Measurements from ENCODE around the gene KIF15.

KIF15 gene

DNA sequence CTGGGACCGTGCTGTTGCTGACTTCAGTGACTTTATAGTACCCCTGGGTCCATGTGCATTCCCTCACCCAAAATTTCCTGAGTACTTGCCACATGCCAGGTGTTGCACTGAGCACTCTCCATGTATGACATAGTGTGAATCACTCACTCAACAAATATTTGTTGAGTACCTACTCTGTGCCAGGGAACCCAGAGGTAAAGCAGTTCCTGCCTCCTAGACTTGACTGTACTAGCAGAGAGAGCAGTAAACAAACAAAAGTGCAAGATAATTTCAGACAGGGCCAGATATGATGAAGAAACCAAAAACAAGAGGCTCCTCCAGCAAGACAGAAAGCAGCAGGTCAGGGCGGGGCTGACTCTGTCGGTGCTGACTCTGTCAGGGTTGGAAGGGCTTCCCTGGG lies 125.0 kb downstream of the KIF15 start:
- no peaks in the 10 kb centered on the region for H3K27me3 ChIP-seq (ENCODE audit: insufficient read depth, low read length)
- no peak overlapping the region for H3K4me3 ChIP-seq (ENCODE audit: low read length)
- no peak overlapping the region for H3K9ac ChIP-seq (ENCODE audit: low read depth, low read length)
- no peak overlapping the region for H3K27ac ChIP-seq (ENCODE audit: low read length)
- peaks cover 15% of the 10 kb centered on the region for H3K4me1 ChIP-seq (ENCODE audit: insufficient read depth, low read length)
- no peaks in the 10 kb centered on the region for H3K36me3 ChIP-seq (ENCODE audit: insufficient read depth, low read depth, low read length)
- no peaks in the 10 kb centered on the region; the same call in 1 of the 2 replicates for H3K9me3 ChIP-seq (ENCODE audit: insufficient read depth, low read depth, low read length)

DNA sequence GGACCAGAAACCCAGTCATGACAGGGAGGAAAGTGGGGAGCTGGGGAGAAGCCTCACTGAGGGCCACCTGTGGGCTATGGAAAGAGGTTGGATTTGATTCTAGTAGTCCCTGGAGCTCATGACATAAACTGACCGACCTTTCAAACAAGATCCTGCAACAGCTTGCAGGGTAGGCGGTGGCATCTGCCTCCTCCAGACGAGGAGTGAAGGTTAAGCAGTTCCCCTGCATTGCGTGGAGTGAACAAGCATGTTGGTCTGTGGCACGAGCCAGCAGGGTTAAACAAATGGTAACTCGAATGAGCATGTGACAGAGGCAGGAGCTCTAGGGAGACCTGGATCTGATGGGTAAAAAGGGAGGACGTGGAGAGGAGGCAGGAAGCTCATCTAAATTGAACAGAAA lies 125.5 kb downstream of the KIF15 start:
- Histone ChIP-seq H3K36me3 (ENCODE audit: insufficient read depth, low read depth, low read length) (no peaks in the 10 kb centered on the region), H3K9ac (ENCODE audit: low read depth, low read length) (no peak overlapping the region), H3K4me3 (ENCODE audit: low read length) (no peak overlapping the region), H3K27me3 (ENCODE audit: insufficient read depth, low read length) (no peaks in the 10 kb centered on the region), H3K9me3 (ENCODE audit: insufficient read depth, low read depth, low read length) (no peaks in the 10 kb centered on the region; the same call in 1 of the 2 replicates), H3K27ac (ENCODE audit: low read length) (no peak overlapping the region), H3K4me1 (ENCODE audit: insufficient read depth, low read length) (peaks cover 15% of the 10 kb centered on the region)

DNA sequence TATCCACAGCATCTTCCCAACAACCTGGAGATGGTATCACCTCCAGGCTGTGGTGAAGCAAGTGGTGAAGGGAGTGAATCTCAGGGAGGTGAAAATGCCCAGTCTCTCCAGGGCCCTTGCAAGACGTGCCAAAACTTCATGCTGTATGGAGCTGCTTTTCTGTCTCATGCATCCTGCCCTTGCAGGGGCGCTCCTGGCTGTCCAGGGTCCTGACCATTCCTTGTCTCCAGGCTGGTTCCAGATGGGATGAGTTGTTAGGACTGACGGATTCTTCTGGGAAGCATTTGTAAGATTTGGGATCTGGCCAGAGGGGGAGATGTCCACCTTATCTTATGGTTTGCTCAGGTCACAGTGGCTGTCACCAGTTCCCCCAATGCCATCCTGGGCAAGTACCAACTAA lies 128.7 kb downstream of the KIF15 start:
- Histone ChIP-seq H3K9ac (ENCODE audit: low read depth, low read length) (no peak overlapping the region), H3K9me3 (ENCODE audit: insufficient read depth, low read depth, low read length) (no peaks in the 10 kb centered on the region), H3K27me3 (ENCODE audit: insufficient read depth, low read length) (no peaks in the 10 kb centered on the region), H3K4me3 (ENCODE audit: low read length) (no peak overlapping the region), H3K27ac (ENCODE audit: low read length) (no peak overlapping the region), H3K36me3 (ENCODE audit: insufficient read depth, low read depth, low read length) (no peaks in the 10 kb centered on the region), H3K4me1 (ENCODE audit: insufficient read depth, low read length) (peaks cover 10% of the 10 kb centered on the region)

DNA sequence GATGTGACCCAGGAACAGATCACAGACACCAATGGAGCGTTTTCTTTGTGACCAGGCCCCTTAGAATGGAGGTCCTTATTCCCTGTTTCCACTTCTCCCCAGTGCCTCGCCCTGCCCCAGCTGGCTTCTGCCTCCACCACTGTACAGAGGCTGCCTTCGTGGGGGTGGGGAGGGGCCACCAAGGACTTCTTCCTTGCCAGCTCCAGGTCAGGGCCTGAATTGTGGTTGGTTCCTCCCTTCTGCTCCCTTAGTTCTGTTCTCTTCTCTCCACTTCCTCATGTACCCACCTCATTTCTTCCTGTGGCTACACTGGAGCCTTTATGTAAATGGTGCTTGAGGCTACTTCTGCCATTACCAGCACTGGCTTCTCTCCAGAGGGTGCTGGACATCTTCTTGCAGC lies 129.3 kb downstream of the KIF15 start:
- H3K36me3 ChIP-seq (ENCODE audit: insufficient read depth, low read depth, low read length), result no peaks in the 10 kb centered on the region
- H3K27ac ChIP-seq (ENCODE audit: low read length), result no peak overlapping the region
- H3K4me1 ChIP-seq (ENCODE audit: insufficient read depth, low read length), result peaks cover 10% of the 10 kb centered on the region
- no peaks in the 10 kb centered on the region for H3K9me3 ChIP-seq (ENCODE audit: insufficient read depth, low read depth, low read length)
- H3K27me3 ChIP-seq (ENCODE audit: insufficient read depth, low read length), result no peaks in the 10 kb centered on the region
- H3K4me3 ChIP-seq (ENCODE audit: low read length), result no peak overlapping the region
- H3K9ac ChIP-seq (ENCODE audit: low read depth, low read length), result no peak overlapping the region

DNA sequence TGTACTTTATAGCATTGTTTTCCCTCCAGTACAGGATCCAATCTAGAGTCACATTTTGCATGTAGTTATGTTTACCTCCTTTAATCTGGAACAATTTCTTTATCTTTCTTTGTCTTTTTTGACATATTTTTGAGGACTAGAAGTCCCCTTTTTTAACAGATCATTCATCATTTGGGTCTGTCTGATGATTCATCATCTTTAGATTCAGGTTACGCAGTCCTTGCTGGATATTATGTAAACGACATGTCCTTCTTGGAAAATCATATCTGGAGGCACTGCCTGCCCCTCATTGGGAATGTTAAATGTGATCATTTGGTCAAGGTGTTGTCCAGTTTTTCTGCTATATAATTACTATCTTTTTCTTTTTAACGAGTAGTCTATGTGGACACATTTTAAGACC lies 131.1 kb downstream of the KIF15 start:
- H3K4me3 ChIP-seq (ENCODE audit: low read length), result no peak overlapping the region
- H3K4me1 ChIP-seq (ENCODE audit: insufficient read depth, low read length), result peaks cover 8% of the 10 kb centered on the region; the same call in 1 of the 2 replicates
- H3K36me3 ChIP-seq (ENCODE audit: insufficient read depth, low read depth, low read length), result no peaks in the 10 kb centered on the region
- H3K27me3 ChIP-seq (ENCODE audit: insufficient read depth, low read length), result no peaks in the 10 kb centered on the region
- H3K9me3 ChIP-seq (ENCODE audit: insufficient read depth, low read depth, low read length), result no peaks in the 10 kb centered on the region
- no peak overlapping the region for H3K9ac ChIP-seq (ENCODE audit: low read depth, low read length)
- H3K27ac ChIP-seq (ENCODE audit: low read length), result no peak overlapping the region

DNA sequence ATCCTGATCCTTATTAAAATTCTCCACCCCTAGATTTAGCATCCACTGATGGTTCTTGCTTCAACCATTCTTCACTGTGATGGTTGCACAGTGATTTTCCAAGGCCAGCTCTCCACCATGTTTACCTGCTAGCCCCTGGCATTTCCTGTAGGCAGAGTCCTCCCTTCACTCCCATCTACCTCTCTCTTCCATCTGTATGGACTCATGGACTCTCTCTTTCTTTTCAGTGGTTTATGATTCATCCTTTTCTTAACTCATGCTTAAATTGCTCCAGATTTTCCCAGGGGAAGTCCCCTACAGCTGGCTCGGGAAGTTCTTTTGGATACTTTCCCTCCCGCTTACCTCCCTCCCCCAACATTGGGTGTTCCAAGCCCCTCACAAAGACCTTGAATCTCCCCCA lies 131.5 kb downstream of the KIF15 start:
- H3K36me3 ChIP-seq (ENCODE audit: insufficient read depth, low read depth, low read length), result no peaks in the 10 kb centered on the region
- peaks cover 8% of the 10 kb centered on the region; the same call in 1 of the 2 replicates for H3K4me1 ChIP-seq (ENCODE audit: insufficient read depth, low read length)
- no peaks in the 10 kb centered on the region for H3K27me3 ChIP-seq (ENCODE audit: insufficient read depth, low read length)
- H3K27ac ChIP-seq (ENCODE audit: low read length), result no peak overlapping the region
- no peak overlapping the region for H3K9ac ChIP-seq (ENCODE audit: low read depth, low read length)
- no peaks in the 10 kb centered on the region for H3K9me3 ChIP-seq (ENCODE audit: insufficient read depth, low read depth, low read length)
- H3K4me3 ChIP-seq (ENCODE audit: low read length), result no peak overlapping the region

DNA sequence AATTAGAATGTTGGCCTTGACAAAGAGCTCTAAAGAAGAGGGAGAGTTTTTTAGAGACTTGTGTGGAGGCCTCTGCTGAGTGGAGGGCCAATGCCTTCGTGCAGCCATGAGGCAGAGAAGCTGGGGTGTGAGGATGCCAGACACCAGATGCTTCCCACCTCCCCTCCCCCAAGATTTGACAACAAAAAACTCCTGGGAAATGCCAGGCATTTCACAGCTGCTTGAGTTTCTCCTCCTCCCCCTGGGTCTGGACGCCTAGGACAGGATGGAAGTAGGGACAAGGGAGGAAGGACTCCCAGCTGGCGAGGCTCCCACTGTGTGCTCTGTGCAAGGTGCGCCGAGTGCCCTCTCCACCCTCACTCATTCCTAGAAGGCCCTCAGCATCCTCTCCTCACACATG lies 132.9 kb downstream of the KIF15 start:
- Histone ChIP-seq H3K36me3 (ENCODE audit: insufficient read depth, low read depth, low read length) (no peaks in the 10 kb centered on the region), H3K27ac (ENCODE audit: low read length) (no peak overlapping the region), H3K4me3 (ENCODE audit: low read length) (no peak overlapping the region), H3K27me3 (ENCODE audit: insufficient read depth, low read length) (no peaks in the 10 kb centered on the region), H3K4me1 (ENCODE audit: insufficient read depth, low read length) (peaks cover 10% of the 10 kb centered on the region; the same call in 1 of the 2 replicates), H3K9me3 (ENCODE audit: insufficient read depth, low read depth, low read length) (no peaks in the 10 kb centered on the region), H3K9ac (ENCODE audit: low read depth, low read length) (no peak overlapping the region)

DNA sequence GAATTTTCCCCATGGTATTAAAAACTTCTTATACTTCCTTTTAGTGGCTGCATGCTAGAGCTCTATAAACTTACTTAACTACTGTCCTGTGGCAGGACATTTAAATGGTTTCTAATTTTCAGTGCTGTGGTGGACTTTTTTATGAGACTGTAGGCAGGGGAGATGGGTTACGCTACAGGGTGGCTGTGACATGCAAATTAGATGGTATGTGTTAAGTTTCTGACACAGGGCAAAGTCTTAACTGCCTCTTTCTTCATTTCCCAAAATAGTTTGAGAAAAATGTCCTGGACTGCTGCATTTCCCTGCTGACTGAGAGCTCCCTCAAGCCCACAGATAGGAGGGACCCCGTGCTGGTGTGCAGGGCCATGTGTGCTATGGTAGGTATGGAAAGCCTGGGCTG lies 134.8 kb downstream of the KIF15 start:
- Histone ChIP-seq H3K9me3 (ENCODE audit: insufficient read depth, low read depth, low read length) (no peaks in the 10 kb centered on the region), H3K36me3 (ENCODE audit: insufficient read depth, low read depth, low read length) (no peaks in the 10 kb centered on the region), H3K27me3 (ENCODE audit: insufficient read depth, low read length) (no peaks in the 10 kb centered on the region), H3K4me3 (ENCODE audit: low read length) (no peak overlapping the region), H3K27ac (ENCODE audit: low read length) (no peak overlapping the region), H3K9ac (ENCODE audit: low read depth, low read length) (no peak overlapping the region), H3K4me1 (ENCODE audit: insufficient read depth, low read length) (peaks cover 10% of the 10 kb centered on the region; the same call in 1 of the 2 replicates)

DNA sequence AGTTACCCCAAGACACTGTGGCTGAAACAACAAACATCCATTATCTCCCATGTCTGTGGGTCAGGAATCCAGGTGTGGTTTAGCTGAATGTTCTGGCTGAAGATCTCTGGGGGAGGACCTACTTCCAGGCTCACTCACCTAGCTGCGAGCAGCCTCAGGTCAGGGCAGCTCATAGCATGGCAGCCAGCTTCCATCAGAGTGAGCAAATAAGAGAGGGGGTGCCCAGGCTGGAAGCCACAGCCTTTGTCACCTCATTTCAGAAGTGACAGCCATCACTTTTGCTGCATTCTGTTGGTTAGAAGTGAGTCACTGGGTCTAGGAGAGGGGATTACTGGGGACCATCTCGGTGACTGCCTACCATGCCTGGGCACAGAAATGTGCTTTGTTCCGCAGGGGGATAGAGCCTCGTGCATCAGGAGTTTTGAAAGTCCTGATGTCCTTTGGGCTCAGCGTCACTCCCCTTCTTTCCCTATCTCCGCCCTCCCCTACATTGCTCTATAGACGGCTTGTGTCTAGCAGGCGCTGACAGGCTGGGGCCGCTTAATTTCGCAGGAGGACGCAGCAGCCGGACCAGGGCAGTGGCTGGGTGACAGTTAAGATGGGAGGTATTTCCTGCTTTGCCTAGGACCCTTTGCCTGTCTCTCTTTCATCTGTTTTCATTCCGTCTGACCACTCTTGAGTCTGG lies 138.2 kb downstream of the KIF15 start:
- Histone ChIP-seq H3K4me1 (ENCODE audit: insufficient read depth, low read length) (peaks cover 7% of the 10 kb centered on the region; the same call in 1 of the 2 replicates), H3K27ac (ENCODE audit: low read length) (no peak overlapping the region), H3K9me3 (ENCODE audit: insufficient read depth, low read depth, low read length) (no peaks in the 10 kb centered on the region), H3K36me3 (ENCODE audit: insufficient read depth, low read depth, low read length) (no peaks in the 10 kb centered on the region), H3K4me3 (ENCODE audit: low read length) (no peak overlapping the region), H3K9ac (ENCODE audit: low read depth, low read length) (no peak overlapping the region), H3K27me3 (ENCODE audit: insufficient read depth, low read length) (no peaks in the 10 kb centered on the region)

DNA sequence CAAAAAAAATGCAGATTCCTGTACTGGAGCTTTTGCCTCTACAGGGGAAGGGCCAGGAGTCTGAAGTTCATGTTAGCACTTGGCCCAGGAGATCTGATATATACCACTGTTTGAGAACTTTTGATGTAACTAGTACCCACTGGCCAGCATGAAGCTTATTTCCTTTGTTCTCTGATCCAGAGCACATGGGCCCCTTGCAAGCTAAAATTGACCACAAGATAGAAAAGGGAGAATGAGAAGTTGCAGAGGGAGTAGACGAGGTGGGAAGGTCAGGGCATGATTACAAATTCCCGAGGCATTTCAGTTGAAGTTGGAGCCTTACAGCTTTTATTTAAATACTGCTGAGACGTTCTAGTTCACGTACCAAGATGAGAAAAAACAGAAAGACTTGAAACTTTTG lies 141.0 kb downstream of the KIF15 start:
- H3K4me1 ChIP-seq (ENCODE audit: insufficient read depth, low read length), result peaks cover 13% of the 10 kb centered on the region; the same call in 1 of the 2 replicates
- no peak overlapping the region for H3K9ac ChIP-seq (ENCODE audit: low read depth, low read length)
- H3K4me3 ChIP-seq (ENCODE audit: low read length), result no peak overlapping the region
- no peak overlapping the region for H3K27ac ChIP-seq (ENCODE audit: low read length)
- no peaks in the 10 kb centered on the region for H3K36me3 ChIP-seq (ENCODE audit: insufficient read depth, low read depth, low read length)
- no peaks in the 10 kb centered on the region for H3K27me3 ChIP-seq (ENCODE audit: insufficient read depth, low read length)
- H3K9me3 ChIP-seq (ENCODE audit: insufficient read depth, low read depth, low read length), result no peaks in the 10 kb centered on the region

Measured in iPS-20b (cell line).